GM19239 (cell line): ENCODE data around the gene TNNI3K.
A peak's percentile ranks its signal among the peaks of the same experiment; 100 is the strongest.

Experiments used
- DNase-seq: peaks from one replicate; pipeline ENCODE4 v3.0.0; 2011; ENCODE audit warnings: low spot score; ENCODE audit not compliant: insufficient read length
- FAIRE-seq: peaks from 2 replicates; lab custom pipeline; 2011; peaks lifted over from hg19 to GRCh38; lab: Jason Lieb, UNC

TNNI3K gene

DNA sequence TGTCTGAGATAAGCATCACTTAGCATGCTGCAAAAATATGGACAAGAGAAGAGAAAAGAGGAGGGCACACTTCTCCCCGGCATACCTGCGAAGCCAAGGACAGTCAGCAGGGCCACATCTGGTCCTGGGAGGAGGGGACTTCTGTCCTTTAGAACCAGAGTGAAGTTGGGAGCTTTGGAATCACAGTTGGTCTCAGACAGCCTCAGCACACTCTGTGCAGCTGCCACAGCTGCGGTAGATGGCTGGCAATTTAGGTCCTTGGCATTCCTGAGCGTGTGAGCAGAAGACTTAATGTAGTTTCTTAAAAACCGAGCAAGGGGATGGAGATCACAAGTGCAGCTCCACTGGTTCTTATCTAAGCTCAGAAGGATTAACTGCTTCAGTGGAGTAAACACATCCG, 244.9 kb downstream of the TNNI3K start:
- FAIRE-seq (no peak), DNase-seq (no peak)

DNA sequence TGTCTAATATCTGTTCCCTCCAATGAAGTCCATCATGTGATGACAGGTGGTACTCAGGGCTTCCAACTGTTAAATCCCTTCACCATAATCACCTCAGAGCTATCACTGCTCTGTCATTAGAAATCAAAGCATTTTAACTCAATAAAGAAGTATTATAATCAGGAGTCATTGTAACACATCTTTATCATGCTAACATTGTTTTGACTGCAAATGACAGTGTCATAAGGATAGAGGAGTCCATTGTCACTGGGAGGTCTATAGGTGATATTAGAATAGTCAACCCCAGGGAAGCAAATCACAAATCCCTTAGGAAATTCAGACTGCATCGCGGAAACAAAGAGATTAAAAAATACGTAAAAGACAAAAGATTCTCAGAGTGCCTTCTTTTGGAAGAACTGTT, 246.4 kb downstream of the TNNI3K start:
- no peak for FAIRE-seq
- no peak for DNase-seq

DNA sequence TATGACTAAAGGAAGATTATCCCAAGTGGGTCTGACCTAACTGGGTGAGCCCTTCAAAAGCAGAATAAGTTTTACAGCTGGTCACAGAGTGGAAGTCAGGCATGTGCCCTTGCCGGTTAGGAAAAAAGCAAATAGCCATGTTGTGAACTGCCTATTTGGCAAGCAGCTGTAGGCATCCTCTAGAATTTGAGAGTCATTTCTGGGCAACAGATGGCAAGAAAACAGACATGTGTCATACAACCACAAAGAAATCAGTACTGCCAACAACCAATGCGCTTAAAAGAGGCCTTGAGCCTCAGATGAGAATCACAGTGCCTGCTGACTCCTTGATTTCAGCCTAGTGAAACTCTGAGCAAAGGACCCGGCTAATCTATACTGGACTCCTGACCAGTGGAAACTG, 250.4 kb downstream of the TNNI3K start:
- no peak for FAIRE-seq
- DNase-seq = no peak

DNA sequence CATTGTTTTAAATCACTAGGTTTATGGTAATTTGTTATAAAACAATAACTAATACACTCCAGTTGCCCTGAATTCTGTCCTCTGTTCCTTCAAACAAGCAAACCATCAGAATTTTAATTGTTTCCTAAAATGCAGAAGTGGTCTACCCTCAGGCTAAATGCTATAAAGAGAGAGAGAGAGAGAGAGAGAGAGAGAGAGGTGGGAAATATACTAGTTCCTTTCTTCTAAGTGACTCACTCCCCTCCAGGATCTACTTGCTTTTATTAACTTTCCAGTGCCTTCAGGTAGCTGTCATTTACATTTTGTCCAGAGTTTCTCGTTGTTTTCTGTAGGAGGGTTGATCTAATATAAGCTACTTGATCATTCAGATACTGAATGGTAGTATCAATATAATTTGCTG, 250.8 kb downstream of the TNNI3K start:
- DNase-seq (no peak), FAIRE-seq (no peak)

DNA sequence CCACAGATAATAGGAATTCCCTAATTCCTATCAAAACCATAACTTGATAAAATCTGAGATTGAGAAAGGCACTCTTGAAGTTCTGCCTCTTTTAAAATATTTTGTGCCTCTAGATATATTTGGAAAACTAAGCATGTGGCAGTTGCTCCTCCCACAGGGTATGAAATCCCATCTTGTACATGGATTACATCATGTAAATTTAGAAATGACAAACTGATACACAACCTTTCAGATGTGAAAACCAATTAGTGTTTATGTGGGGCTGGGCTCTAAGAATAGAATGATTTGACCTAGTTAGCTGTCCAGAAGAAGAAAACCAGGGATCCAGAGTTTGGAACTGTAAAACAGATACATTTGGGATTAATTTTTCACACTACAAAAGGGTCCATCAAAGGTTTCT, 261.5 kb downstream of the TNNI3K start:
- DNase-seq (no peak), FAIRE-seq (no peak)

DNA sequence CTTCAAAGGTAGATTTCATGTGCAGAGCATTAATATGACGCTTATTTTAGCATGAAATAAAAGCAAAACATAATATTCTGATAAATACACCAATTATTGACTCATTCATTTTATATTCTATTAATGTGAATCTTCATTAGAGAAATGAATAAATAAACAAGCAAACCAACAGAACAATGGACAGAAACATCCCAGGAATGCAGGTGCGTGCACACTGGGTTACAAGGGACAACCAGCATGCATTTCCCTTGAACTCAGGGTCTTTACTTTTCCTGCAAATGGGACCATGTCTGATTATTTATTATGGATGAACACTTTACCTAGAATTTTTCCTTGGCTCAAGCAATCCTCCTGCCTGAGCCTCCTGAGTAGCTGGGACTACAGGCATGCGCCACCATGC, 263.7 kb downstream of the TNNI3K start:
- DNase-seq (no peak), FAIRE-seq (no peak)

DNA sequence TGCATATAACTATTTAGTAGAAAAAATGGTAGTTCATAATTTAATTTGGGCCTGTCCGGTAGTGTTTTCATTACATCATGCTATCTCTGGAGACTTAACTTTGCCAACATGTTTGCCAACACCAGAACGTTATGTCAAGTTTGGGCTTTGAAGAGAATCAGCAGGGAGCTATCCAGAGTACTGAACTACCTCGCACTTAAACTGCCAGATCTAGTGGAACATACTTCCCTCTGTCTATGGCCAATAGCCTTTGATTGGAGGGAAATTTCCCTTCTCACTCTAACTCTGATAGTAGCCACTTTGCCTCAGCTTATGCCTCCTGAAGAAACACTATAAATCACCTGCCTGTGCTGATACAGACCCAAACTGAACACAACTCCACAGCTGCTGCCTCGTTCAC, 267.2 kb downstream of the TNNI3K start:
- DNase-seq (no peak), FAIRE-seq (no peak)

DNA sequence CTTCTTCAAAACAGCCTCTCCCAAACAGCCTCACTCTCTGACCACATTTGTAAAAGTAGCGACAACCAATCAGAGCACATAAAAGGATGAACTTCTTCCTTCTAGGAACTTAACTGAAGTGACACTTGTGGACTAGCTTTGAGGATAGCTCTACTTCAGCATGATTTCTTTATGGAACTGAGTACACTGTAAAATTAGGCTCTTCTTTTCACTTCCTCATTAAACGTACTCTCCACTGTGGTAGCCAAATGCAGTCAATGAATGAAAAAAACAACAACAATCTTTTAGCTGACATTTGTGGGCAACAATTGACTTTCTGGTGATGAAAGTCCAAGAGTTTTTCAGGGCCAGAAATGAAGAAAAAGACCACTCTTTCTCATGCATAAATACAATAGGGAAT, 267.7 kb downstream of the TNNI3K start:
- no peak for DNase-seq

DNA sequence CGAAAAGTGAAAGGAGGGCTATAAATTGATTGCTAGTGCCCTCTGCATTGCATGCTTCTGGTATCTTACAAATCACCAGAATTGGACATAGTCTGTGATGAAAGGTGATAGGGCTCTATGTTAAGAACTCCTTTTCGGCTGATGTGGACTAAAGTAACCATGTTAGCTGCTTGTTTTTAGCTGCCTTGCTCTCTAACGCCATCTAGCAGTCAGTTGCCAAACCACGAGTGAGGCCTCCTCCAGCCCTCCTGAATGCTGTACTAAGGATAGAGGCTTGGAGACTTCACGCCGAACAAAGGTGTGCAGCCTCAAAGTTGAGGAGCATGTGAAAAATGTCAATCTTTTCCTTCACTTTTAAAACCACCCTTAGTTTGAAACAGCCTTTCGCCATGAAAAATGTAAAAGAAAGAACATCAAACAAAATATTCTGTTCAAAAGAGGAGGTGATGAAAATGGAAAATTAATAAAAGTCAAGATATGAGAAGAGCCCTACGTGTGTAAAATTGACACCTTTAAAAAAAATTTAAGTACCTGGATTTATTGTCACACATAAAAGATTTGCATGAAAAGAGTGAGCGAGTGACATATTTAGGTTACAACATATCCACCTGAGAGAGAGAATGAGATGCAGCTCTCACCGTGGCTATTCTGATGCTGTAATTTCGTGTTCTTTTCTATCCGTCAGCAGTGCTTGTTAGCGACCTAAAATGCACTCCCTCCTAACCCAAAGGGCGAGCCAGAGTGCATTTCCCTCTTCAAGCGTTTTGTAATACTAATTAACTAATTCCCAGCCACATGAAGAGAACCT, 269.1 kb downstream of the TNNI3K start:
- DNase-seq (peak; percentile 24), FAIRE-seq (peak; percentile 82)

More for the DNA sequence above, 267.7 kb downstream of the TNNI3K start:
- no peak for FAIRE-seq

DNA sequence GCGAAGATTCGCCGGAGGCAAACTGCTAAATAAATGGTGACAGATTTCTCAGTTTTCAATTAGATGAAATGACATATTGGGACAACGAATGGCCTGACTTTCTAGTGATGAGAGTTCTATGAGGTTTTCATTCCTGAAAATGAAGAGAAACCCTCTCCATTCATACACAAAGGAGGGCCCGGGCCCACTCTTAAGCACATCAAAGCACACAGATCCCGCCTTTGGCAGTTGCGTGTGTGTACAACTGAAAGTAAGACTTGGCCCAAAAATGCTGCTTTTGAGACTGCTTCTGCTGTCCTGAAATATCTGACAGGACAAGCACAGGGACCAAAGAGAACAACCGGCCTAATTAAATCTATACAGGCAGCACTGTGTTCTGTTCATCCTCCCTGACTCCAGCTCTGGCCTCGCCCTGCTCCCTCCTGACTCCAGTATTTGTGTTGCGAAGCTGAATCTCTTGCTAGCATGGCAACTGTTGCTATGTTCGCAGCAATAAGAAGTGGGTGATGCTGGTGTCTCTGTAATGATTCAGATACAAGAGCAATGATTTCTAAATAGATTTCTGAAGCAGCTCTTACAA, 269.8 kb downstream of the TNNI3K start:
- DNase-seq (no peak), FAIRE-seq (no peak)

DNA sequence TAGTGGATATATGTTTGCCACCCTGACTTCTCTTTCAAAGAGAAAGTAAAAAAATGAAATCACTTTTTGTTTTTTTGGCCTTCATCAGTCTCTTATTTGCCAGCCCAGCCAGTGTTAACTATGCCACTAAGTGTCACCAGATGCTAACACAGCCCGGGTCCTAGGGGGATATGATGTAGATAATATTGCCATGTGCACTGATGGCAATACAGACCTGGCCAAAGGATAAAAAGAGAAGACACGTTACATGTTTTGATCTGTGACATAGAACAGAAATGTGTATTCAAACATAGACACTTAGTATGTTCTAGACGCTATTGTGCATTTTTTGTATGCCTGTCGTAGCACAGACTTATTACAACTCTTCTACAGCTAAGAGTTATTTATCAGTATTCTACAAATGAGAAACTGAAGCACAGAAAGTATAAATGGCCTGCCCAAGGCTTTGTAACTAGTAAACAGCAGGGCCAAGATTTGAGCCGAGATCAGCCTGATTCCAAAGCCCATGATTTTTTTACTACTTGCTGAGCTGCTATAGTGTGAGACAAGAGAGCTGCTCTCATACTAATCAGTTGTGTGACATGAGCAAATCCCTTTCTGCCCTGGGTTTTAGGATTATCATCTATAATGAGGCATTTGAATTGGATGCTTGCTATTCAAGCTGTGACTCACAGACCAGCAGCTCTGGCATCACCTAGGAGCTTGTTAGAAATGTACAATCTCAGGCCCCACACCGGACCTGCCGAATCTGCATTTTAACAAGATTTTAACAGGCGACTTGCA, 270.9 kb downstream of the TNNI3K start:
- DNase-seq (no peak), FAIRE-seq (no peak)

DNA sequence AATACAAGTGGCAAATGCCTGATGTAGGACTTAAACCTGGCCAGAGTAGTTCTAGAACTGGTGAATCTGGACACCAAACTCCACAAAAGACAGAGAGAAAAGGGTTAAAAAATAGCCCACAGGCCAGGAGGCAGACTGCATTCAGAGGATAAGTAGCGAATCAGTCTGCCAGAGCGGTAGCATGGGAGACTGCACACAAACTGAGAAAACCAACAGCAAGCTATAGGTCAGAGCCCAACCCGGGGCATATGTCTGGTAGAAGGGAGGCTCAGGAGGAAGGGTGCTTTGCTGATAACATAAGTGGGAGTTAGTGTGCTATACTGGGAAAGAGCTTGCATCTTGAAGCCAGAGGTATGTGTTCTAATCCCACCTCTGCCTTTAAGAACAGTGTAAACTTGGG, 273.3 kb downstream of the TNNI3K start:
- FAIRE-seq (no peak), DNase-seq (no peak)

DNA sequence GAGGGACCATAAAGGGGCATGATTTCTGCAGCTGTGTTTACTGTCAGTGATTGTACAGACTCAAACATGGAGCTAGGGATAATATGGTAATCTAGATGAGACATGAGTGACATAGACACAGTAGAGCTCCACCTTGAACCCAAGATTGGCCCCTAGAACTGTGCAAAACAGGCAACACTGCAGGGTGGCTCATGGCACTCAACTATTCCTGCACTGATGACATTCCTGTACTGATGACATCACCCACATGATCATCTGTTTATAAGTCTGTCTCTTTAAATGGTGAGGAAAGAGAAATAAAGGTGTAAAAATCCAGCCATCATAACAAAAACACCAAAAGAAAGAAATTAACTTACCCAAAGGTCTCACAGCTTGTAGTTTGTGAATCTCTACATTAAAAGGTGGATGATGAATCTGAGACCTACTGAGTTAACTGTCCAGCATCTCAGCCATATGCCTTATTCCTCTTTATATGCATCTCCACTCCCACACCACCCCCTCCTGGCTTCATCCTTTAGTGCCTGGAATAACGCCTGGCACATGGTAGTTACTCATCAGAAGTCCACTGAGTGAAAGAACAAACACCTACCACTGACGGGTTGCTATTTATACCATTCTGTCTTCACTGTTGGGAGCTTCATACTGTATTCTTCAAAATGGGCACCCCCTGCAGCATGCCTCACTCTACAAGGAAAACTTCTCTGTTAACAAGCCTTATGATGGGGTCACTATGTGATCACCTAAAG, 277.2 kb downstream of the TNNI3K start, which contains the start of gene LRRC53:
LRRC53 (minus strand) TSS at position 442 of the 746 bp plus-strand sequence. CDS start 29,262 bp downstream, outside the sequence.
- no peak for FAIRE-seq
- no peak for DNase-seq

DNA sequence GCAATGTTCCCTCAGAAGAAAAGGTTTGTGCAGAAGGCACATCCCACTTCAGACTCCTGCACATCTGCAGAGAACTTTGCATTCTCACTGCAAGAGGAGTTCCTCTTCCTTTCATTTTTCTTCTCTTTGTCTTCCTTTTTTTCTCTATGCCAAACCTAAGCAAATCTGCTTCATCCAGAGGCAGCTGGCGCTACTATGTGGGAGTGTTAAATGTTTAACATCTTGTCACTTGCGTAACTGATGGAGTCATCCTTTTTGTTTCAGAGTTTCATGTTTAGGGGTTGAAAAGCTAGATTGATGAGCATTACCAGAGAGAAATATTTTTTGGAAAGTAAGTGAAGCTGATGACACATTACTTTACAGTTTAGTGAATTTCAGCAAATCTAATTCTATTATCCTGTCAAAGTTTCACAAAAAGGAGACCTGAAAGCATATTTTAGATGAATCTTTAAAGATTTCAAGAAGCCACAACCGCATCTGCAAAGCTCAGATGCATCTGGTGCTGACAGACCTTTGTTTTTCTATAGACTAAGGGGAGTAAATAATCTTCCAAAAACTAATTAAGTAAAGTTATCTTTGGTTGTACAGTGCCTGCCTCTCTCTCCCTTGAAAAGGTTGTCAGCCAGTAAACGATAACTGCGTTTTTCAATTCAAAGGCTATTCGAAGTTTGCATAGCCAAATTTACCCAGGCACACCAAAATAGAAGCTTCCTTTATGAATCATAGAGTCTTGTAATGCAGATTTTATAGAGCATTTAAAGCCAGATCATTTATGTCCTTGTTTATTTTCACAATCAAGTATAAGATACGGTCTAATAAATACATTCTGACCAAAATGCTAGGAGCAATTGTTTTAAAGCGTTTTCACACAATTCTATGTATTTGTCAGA, 278.5 kb downstream of the TNNI3K start:
- DNase-seq = no peak
- FAIRE-seq = no peak

DNA sequence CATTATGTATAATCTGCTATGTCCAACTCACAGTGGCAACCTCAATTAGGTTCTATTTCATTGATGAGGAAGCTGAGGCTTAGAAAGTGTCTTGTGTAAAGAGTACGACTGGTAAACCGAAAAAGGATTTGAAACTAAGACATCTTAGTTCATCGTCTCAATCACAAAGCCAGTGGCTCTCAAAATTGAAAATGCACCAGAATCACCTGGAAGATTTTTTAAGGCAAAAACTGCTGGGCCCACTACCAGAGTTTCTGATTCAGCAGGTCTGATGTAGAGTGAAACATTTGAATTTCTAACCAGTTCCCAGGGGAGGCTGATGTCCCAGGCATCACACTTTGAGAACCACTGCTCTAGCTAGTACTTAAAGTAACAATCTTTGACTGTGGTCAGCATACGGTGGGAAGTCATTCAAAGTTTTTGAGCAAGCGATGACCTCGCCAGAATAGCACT, 282.4 kb downstream of the TNNI3K start:
- DNase-seq = no peak
- peak; percentile 42 for FAIRE-seq

DNA sequence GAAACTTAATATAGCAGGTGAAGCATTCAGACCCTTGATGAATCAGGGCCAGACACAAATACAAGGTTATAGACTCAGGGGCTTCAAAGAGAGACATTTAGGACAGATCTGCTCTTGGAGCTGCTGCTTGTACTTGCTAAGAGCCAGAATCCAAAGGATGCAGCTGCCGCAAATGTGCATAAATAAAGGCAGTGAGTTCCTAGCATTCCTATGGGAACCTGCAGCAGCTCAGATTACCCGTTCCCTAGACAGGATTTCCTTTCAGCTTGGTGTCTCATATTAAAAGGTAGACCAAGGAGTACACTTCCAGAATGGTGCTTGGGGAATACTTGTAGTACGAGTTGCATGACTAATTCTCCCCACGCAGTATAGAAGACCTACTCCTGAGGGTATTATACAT, 287.0 kb downstream of the TNNI3K start:
- DNase-seq (no peak), FAIRE-seq (no peak)

DNA sequence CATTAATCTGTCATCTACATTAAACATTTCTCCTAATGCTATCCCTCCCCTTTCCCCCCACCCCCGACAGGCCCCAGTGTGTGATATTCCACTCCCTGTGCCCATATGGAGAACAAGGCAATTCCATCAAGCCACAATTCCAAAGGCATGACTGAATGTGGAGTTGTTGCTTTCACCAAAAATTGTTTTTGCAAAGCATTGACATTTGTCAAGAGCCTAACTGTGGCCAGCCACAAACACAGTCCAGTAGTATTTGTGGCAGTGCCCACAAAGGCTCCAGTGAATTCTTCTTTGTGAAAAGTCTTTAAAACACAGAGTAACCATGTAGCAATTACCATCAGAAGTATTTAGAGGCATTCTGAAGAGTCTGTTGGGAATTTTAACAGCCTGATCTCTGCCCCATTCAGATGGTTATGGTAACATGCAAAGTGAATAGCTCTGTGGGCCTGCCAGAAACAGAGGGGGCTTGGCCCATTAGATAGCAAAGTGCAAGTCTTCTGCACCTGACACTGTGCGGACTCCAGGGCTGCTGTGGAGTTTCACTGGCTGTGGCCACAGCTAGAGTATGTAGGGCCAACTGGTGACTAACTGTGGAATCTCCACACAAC, 288.8 kb downstream of the TNNI3K start:
- FAIRE-seq = no peak
- no peak for DNase-seq

DNA sequence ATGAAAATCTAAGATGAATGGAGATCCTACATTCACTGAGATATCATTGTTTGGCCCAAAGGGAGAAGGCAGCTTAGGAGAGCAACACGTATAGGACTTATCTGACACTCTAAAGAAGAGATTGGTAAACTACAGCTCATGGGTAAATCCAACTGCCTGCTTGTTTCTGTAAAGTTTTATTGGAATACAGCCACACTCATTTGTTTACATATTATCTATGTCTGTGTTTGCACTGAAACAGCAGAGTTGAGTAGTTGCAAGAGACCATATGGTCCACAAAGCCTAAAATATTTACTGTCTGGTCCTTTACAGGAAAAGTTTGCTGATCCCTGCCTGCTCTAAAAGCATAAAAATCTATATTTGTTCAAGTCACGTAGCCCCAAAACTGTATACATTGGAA, 291.5 kb downstream of the TNNI3K start:
- no peak for DNase-seq
- FAIRE-seq = no peak

DNA sequence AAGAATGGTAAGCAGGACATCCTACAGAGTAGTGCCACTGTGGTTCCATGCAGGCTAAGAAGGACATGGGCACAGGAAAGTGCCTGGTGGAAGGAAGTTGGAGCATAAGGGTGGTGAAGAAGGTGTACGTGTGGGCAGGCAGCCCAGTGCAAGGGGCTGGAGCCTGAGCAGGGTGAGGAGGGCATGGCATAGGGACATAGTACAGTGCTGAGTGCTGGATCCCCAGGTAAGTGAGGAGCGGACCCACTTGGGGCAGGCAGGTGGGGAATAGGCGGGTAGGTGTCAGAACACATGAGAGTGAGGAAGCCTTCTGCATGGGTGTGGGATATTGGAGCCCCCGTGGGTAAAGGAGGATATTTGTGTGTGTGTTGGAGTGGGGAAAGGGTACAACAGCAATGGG, 292.9 kb downstream of the TNNI3K start:
- no peak for FAIRE-seq
- no peak for DNase-seq
